GM12891 (cell line): Measurements from ENCODE around the gene FBXO17.

Source experiments
- POLR2A ChIP-seq: IDR thresholded peaks from 2 replicates; pipeline ENCODE4 v1.6.1; 2011; ENCODE audit warnings: low read depth, low read length, control low read depth
- POLR2AphosphoS5 ChIP-seq: IDR thresholded peaks from 2 replicates; pipeline ENCODE4 v1.6.1; 2011; ENCODE audit warnings: low read depth, low read length, control low read depth
- TAF1 ChIP-seq: IDR thresholded peaks from 2 replicates; pipeline ENCODE4 v1.6.1; 2011; ENCODE audit warnings: low read depth, low read length, control low read depth

DNA sequence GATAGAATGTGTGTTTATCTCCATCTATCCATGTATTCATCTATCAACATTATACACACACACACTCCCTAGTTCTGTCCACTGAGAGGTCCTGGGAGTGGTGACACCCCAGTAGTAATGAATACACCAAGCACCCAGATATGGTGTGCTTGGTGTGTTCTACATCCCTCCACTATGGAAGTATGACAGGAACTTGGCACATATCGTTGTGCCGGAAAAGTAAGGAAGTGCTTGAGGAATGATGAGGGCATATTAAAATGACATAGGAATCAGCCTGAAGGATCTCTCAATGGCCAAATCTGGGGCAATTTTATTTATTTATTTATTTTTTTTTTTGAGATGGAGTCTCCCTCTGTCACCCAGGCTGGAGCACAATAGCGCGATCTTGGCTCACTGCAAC is 28.3 kb upstream of the FBXO17 start:
- TF ChIP-seq TAF1 (no peak), POLR2A (no peak), POLR2AphosphoS5 (no peak)
